WTC11 (cell line): Measurements from ENCODE around the gene USH1C. TPM values are rescaled to one million over a fixed set of nuclear protein-coding genes. Genes with fewer than 3 reads are reported as not detected.

Source experiments
- ATAC-seq: fragments of 200-7000 bp; cut with Tn5 transposase; 2 replicates; pipeline ENCODE4 v1.10.0; 2021; ENCODE audit warnings: mild to moderate bottlenecking, moderate library complexity
- CTCF ChIA-PET: fragments of 300-600 bp; sonication (Branson Sonifier 250); formaldehyde crosslinking; loops from one replicate; lab custom pipeline; 2021; ENCODE audit warnings: antibody characterized with exemption; lab: Charles Lee
- POLR2A ChIA-PET: fragments of 350-600 bp; sonication (Branson Sonifier 250); formaldehyde crosslinking; loops from one replicate; lab custom pipeline; 2021; ENCODE audit warnings: antibody characterized with exemption; lab: Charles Lee
- DNase-seq: peaks from one replicate; pipeline ENCODE4 v3.0.0; 2021; ENCODE audit warnings: low spot score
- H3K27ac Mint-ChIP-seq: 2 replicates; pipeline ENCODE4 v1.8.0; 2021; ENCODE audit warnings: mixed read lengths
- H3K27me3 Mint-ChIP-seq: 2 replicates; pipeline ENCODE4 v1.8.0; 2021; ENCODE audit warnings: low read depth, mild to moderate bottlenecking, moderate library complexity, mixed read lengths
- H3K36me3 Mint-ChIP-seq: 2 replicates; pipeline ENCODE4 v1.8.0; 2021; ENCODE audit warnings: mixed read lengths
- H3K4me1 Mint-ChIP-seq: 2 replicates; pipeline ENCODE4 v1.8.0; 2022; ENCODE audit warnings: mixed read lengths
- H3K4me3 Mint-ChIP-seq: 2 replicates; pipeline ENCODE4 v1.8.0; 2021; ENCODE audit warnings: mild to moderate bottlenecking, moderate library complexity, mixed read lengths
- H3K9me3 Mint-ChIP-seq: 2 replicates; pipeline ENCODE4 v1.8.0; 2021; ENCODE audit warnings: mixed read lengths
- ARID4B ChIP-seq: sonication (generic); formaldehyde crosslinking; IDR thresholded peaks from 2 replicates; pipeline ENCODE4 v1.8.0; 2023; ENCODE audit warnings: missing genetic modification reagents, mild to moderate bottlenecking, borderline replicate concordance
- CBFB ChIP-seq: sonication (generic); formaldehyde crosslinking; IDR thresholded peaks from 2 replicates; pipeline ENCODE4 v1.8.1; 2022; ENCODE audit warnings: mild to moderate bottlenecking, low read depth, missing genetic modification reagents
- E2F5 ChIP-seq: sonication (generic); formaldehyde crosslinking; IDR thresholded peaks from 2 replicates; pipeline ENCODE4 v1.8.1; 2022; ENCODE audit warnings: mild to moderate bottlenecking, moderate library complexity, missing genetic modification reagents
- FOXP4 ChIP-seq: sonication (generic); formaldehyde crosslinking; IDR thresholded peaks from 2 replicates; pipeline ENCODE4 v1.8.0; 2022; ENCODE audit warnings: mild to moderate bottlenecking, missing genetic modification reagents
- IRF1 ChIP-seq: sonication (generic); formaldehyde crosslinking; IDR thresholded peaks from 2 replicates; pipeline ENCODE4 v1.8.0; 2023; ENCODE audit warnings: missing genetic modification reagents
- IRF2 ChIP-seq: sonication (generic); formaldehyde crosslinking; IDR thresholded peaks from 2 replicates; pipeline ENCODE4 v1.8.0; 2022; ENCODE audit warnings: low read depth, missing genetic modification reagents, borderline replicate concordance
- JUN ChIP-seq: sonication (generic); formaldehyde crosslinking; IDR thresholded peaks from 2 replicates; pipeline ENCODE4 v1.8.0; 2023; ENCODE audit warnings: mild to moderate bottlenecking, missing genetic modification reagents
- MYBL2 ChIP-seq: sonication (generic); formaldehyde crosslinking; IDR thresholded peaks from 2 replicates; pipeline ENCODE4 v1.8.1; 2023; ENCODE audit warnings: mild to moderate bottlenecking, moderate library complexity, missing genetic modification reagents
- NFATC4 ChIP-seq: fragments of 250-450 bp; sonication (Bioruptor Pico); IDR thresholded peaks from 2 replicates; pipeline ENCODE4 v1.9.0; 2021; ENCODE audit warnings: mild to moderate bottlenecking
- NFYB ChIP-seq: sonication (generic); formaldehyde crosslinking; conservative IDR thresholded peaks from 2 replicates; pipeline ENCODE4 v1.8.0; 2022; ENCODE audit warnings: low read depth, missing genetic modification reagents
- SMAD3 ChIP-seq: sonication (generic); formaldehyde crosslinking; IDR thresholded peaks from 2 replicates; pipeline ENCODE4 v1.8.0; 2022; ENCODE audit warnings: missing genetic modification reagents, mild to moderate bottlenecking, borderline replicate concordance
- SMAD4 ChIP-seq: sonication (generic); formaldehyde crosslinking; IDR thresholded peaks from 2 replicates; pipeline ENCODE4 v1.8.0; 2022; ENCODE audit warnings: mild to moderate bottlenecking, missing genetic modification reagents
- TEAD4 ChIP-seq: sonication (generic); formaldehyde crosslinking; IDR thresholded peaks from 2 replicates; pipeline ENCODE4 v1.8.0; 2022; ENCODE audit warnings: mild to moderate bottlenecking, missing genetic modification reagents
- USF1 ChIP-seq: sonication (generic); formaldehyde crosslinking; IDR thresholded peaks from 2 replicates; pipeline ENCODE4 v1.8.0; 2022; ENCODE audit warnings: mild to moderate bottlenecking, missing genetic modification reagents
- ZBTB43 ChIP-seq: sonication (generic); formaldehyde crosslinking; IDR thresholded peaks from 2 replicates; pipeline ENCODE4 v1.8.1; 2023; ENCODE audit warnings: mild to moderate bottlenecking, missing genetic modification reagents
- ZMAT4 ChIP-seq: fragments of 250-450 bp; sonication (Bioruptor Pico); IDR thresholded peaks from 2 replicates; pipeline ENCODE4 v1.9.0; 2021; ENCODE audit warnings: mild to moderate bottlenecking
- ZNF263 ChIP-seq: sonication (generic); formaldehyde crosslinking; IDR thresholded peaks from 2 replicates; pipeline ENCODE4 v1.8.1; 2022; ENCODE audit warnings: low read depth, mild to moderate bottlenecking, moderate library complexity, missing genetic modification reagents
- ZNF317 ChIP-seq: sonication (generic); formaldehyde crosslinking; IDR thresholded peaks from 2 replicates; pipeline ENCODE4 v1.8.1; 2023; ENCODE audit warnings: low read depth, mild to moderate bottlenecking, moderate library complexity, missing genetic modification reagents, borderline replicate concordance
- ZNF512 ChIP-seq: sonication (generic); formaldehyde crosslinking; IDR thresholded peaks from 2 replicates; pipeline ENCODE4 v1.8.1; 2022; ENCODE audit warnings: missing genetic modification reagents, borderline replicate concordance
- total RNA-seq: library from RNA; stranded (reverse); gene quantifications from 3 replicates; pipeline ENCODE4 v1.2.3, GENCODE V29; 2021

Gene USH1C
- total RNA-seq, 1 experiment from 2014 or later = 3.9 TPM

- TF ChIP-seq ZMAT4 = no peak
- no peak for TF ChIP-seq FOXP4
- TF ChIP-seq E2F5 (CRISPR knock-in tag) = no peak
- TF ChIP-seq JUN (CRISPR knock-in tag) = no peak
- no peak for TF ChIP-seq TEAD4 (CRISPR knock-in tag)
- TF ChIP-seq ZNF512 (CRISPR knock-in tag) = no peak
- no peak for TF ChIP-seq USF1
- no peak for TF ChIP-seq SMAD4 (CRISPR knock-in tag)
- TF ChIP-seq SMAD3 (CRISPR knock-in tag) = no peak
These were observed 17.1 kb downstream of the USH1C start (continued) for GRCh38 chr11:17526931-17527627.

- Mint-ChIP-seq H3K9me3 (no peaks in the 10 kb centered on the region), H3K4me3 (no peak overlapping the region), H3K27ac (no peak overlapping the region), H3K27me3 (no peaks in the 10 kb centered on the region; the same call in 1 of the 2 replicates), H3K36me3 (no peaks in the 10 kb centered on the region; the same call in 1 of the 2 replicates), H3K4me1 (peaks cover 5% of the 10 kb centered on the region; the same call in 1 of the 2 replicates)
- ChIA-PET CTCF (interaction anchor here (1.6 to 9.3 kb wide), 3 partner anchors 23 to 143 kb away, joined by 3 to 203 read pairs (median 104); partner anchors contain the start of genes KCNJ11 and OTOG), POLR2A (no interaction called here)
- DNase-seq (no peak), ATAC-seq (no peak)
- TF ChIP-seq NFYB (no peak), CBFB (CRISPR knock-in tag) (no peak), ZBTB43 (CRISPR knock-in tag) (no peak), MYBL2 (CRISPR knock-in tag) (no peak), IRF1 (CRISPR knock-in tag) (no peak), NFATC4 (no peak), SMAD4 (CRISPR knock-in tag) (no peak), ARID4B (CRISPR knock-in tag) (no peak), IRF2 (CRISPR knock-in tag) (no peak), ZNF263 (CRISPR knock-in tag) (no peak), E2F5 (CRISPR knock-in tag) (no peak), ZNF317 (CRISPR knock-in tag) (no peak)
These were observed 17.9 kb downstream of the USH1C start for GRCh38 chr11:17526326-17526725.
